ENCODE measurements around the gene CDK16. TPM values are rescaled to one million over a fixed set of nuclear protein-coding genes. Genes with fewer than 3 reads are reported as not detected.

Gene CDK16
- total RNA-seq, 2 experiments from 2014 or later, result 68.5 to 86.1 TPM

- H3K36me3 ChIP-seq (ENCODE audit: insufficient read depth, low read length), result peaks cover 98% of the 10 kb centered on the region
- CTCF ChIA-PET (ENCODE audit: unreplicated experiment), result no interaction called here
- H3K9me2 ChIP-seq (ENCODE audit: insufficient read depth, low read length), result no peaks in the 10 kb centered on the region
- BruUV-seq (replicated peaks), result no TSS peak
- no peaks in the 10 kb centered on the region for H3K4me1 ChIP-seq (ENCODE audit: insufficient read depth, low read length, poor library complexity, severe bottlenecking)
- no peak overlapping the region for H3K27ac ChIP-seq (ENCODE audit: low read depth, low read length, poor library complexity, severe bottlenecking)
- no peak overlapping the region for H3K4me3 ChIP-seq (ENCODE audit: low read depth, low read length, poor library complexity, severe bottlenecking)
- no peak for TF ChIP-seq EZH2phosphoT487 (IDR thresholded peaks at IDR 0.05; ENCODE audit: borderline replicate concordance, low read depth, low read length)
- no peak for TF ChIP-seq CTCF (conservative IDR thresholded peaks at IDR 0.05; ENCODE audit: low read length)
- H3K79me2 ChIP-seq (ENCODE audit: insufficient read depth, low read depth, low read length), result no peaks in the 10 kb centered on the region
- no peak overlapping the region for H3K4me2 ChIP-seq (ENCODE audit: low read length)
- no peak for DNase-seq (ENCODE audit: low spot score)
- no peaks in the 10 kb centered on the region for H4K20me1 ChIP-seq (ENCODE audit: insufficient read depth, low read length)
- no peak overlapping the region for H2AFZ ChIP-seq (ENCODE audit: low read length)
- intact Hi-C loops (cut with micrococcal nuclease; ENCODE audit: unreplicated experiment), result no loop called here
- POLR2A ChIA-PET, result no interaction called here
- no peaks in the 10 kb centered on the region for H3K9me3 ChIP-seq (ENCODE audit: low read length)
These were observed 8.8 kb upstream of the CDK16 start for GRCh38 chrX:47209508-47210238.

DNA sequence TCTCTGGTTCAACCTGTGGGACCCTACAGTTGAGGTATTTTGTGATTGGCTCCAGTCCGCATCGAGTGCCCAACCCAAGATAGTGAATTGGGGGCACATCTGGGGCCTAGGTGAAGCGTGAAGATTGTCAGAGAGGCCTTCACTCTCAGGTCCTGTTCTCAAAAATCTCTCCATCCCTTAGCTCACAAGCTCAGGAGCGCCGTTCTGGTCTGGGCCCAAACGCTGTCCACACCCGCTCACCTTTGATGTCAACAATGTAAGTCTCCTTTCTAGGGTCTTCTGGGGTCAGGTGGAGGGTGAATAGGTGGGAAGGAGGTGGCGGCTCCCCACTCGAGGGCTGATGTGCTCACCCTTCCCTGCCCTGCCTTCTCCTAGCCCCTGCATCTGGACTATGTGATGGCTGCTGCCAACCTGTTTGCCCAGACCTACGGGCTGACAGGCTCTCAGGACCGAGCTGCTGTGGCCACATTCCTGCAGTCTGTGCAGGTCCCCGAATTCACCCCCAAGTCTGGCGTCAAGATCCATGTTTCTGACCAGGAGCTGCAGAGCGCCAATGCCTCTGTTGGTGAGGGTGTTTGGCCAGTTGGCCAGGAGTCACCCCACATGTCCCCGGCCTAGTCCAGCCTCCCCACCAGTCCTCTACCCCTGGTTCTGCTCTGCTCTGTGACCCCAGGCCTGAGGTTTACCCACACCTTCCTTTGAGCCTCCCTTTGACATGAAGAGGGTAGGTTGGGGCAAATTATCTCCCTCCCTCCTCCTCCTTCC is 7.6 kb upstream of the CDK16 start:
- Histone ChIP-seq H4K20me1 (ENCODE audit: insufficient read depth, low read length) (no peaks in the 10 kb centered on the region), H3K36me3 (ENCODE audit: insufficient read depth, low read length) (peaks cover 98% of the 10 kb centered on the region), H3K4me2 (ENCODE audit: low read length) (no peak overlapping the region), H3K79me2 (ENCODE audit: insufficient read depth, low read depth, low read length) (no peaks in the 10 kb centered on the region), H3K9me3 (ENCODE audit: low read length) (no peaks in the 10 kb centered on the region), H3K9me2 (ENCODE audit: insufficient read depth, low read length) (no peaks in the 10 kb centered on the region), H3K27ac (ENCODE audit: low read depth, low read length, poor library complexity, severe bottlenecking) (no peak overlapping the region), H3K4me1 (ENCODE audit: insufficient read depth, low read length, poor library complexity, severe bottlenecking) (no peaks in the 10 kb centered on the region), H3K4me3 (ENCODE audit: low read depth, low read length, poor library complexity, severe bottlenecking) (no peak overlapping the region), H2AFZ (ENCODE audit: low read length) (no peak overlapping the region)
- no TSS peak for BruUV-seq (replicated peaks)
- intact Hi-C loops (cut with micrococcal nuclease; ENCODE audit: unreplicated experiment), result no loop called here
- DNase-seq (ENCODE audit: low spot score), result no peak
- TF ChIP-seq CTCF (conservative IDR thresholded peaks at IDR 0.05; ENCODE audit: low read length) (no peak), EZH2phosphoT487 (IDR thresholded peaks at IDR 0.05; ENCODE audit: borderline replicate concordance, low read depth, low read length) (no peak)
- POLR2A ChIA-PET, result no interaction called here
- CTCF ChIA-PET (ENCODE audit: unreplicated experiment), result no interaction called here
